ENCODE measurements around the gene BMP4. TPM values are rescaled to one million over a fixed set of nuclear protein-coding genes. Genes with fewer than 3 reads are reported as not detected.

BMP4 gene
- polyA plus RNA-seq, 1 experiment: 20.8 TPM

GRCh38 chr14:53975444-53975843, 18.8 kb upstream of the BMP4 start:
- no peak for DNase-seq (ENCODE audit: low read depth, low spot score)
- no peaks in the 10 kb centered on the region for H3K9me3 ChIP-seq (ENCODE audit: control insufficient read depth, insufficient read depth, low read length)
- POLR2A ChIA-PET: no interaction called here
- no peak overlapping the region for H3K27ac ChIP-seq (ENCODE audit: low read depth, low read length)
- no peak for TF ChIP-seq CTCF (IDR thresholded peaks at IDR 0.05; ENCODE audit: low read depth, low read length)
- H3K4me3 ChIP-seq (ENCODE audit: low read depth, low read length): no peak overlapping the region
- CTCF ChIA-PET: no interaction called here
- H3K27me3 ChIP-seq (ENCODE audit: control insufficient read depth, insufficient read depth, low read length): peaks cover 19% of the 10 kb centered on the region

GRCh38 chr14:53971521-53971920, 14.9 kb upstream of the BMP4 start:
- Histone ChIP-seq H3K4me3 (ENCODE audit: low read depth, low read length) (no peak overlapping the region), H3K9me3 (ENCODE audit: control insufficient read depth, insufficient read depth, low read length) (no peaks in the 10 kb centered on the region), H3K27me3 (ENCODE audit: control insufficient read depth, insufficient read depth, low read length) (peaks cover 16% of the 10 kb centered on the region), H3K27ac (ENCODE audit: low read depth, low read length) (no peak overlapping the region)
- DNase-seq (ENCODE audit: low read depth, low spot score): no peak
- ChIA-PET CTCF (no interaction called here), POLR2A (interaction anchor here (0.5 kb wide), 1 partner anchor 856 kb away, joined by 4 read pairs; no protein-coding TSS in a partner anchor)
- no peak for TF ChIP-seq CTCF (IDR thresholded peaks at IDR 0.05; ENCODE audit: low read depth, low read length)

GRCh38 chr14:53969326-53969725, 12.7 kb upstream of the BMP4 start:
- ChIA-PET CTCF (interaction anchor here (1.5 kb wide), 1 partner anchor 206 kb away, joined by 6 read pairs; no protein-coding TSS in a partner anchor), POLR2A (no interaction called here)
- H3K27ac ChIP-seq (ENCODE audit: low read depth, low read length): no peak overlapping the region
- peaks cover 13% of the 10 kb centered on the region for H3K27me3 ChIP-seq (ENCODE audit: control insufficient read depth, insufficient read depth, low read length)
- no peaks in the 10 kb centered on the region for H3K9me3 ChIP-seq (ENCODE audit: control insufficient read depth, insufficient read depth, low read length)
- no peak overlapping the region for H3K4me3 ChIP-seq (ENCODE audit: low read depth, low read length)
- DNase-seq (ENCODE audit: low read depth, low spot score): no peak
- TF ChIP-seq CTCF (IDR thresholded peaks at IDR 0.05; ENCODE audit: low read depth, low read length): no peak

- no peak for TF ChIP-seq CTCF (IDR thresholded peaks at IDR 0.05; ENCODE audit: low read depth, low read length)
- CTCF ChIA-PET: interaction anchor here (1.5 kb wide), 1 partner anchor 206 kb away, joined by 6 read pairs; no protein-coding TSS in a partner anchor
- POLR2A ChIA-PET: interaction anchor here (0.7 kb wide), 1 partner anchor 20 kb away, joined by 3 read pairs; no protein-coding TSS in a partner anchor
- H3K27me3 ChIP-seq (ENCODE audit: control insufficient read depth, insufficient read depth, low read length): peaks cover 17% of the 10 kb centered on the region
- H3K27ac ChIP-seq (ENCODE audit: low read depth, low read length): no peak overlapping the region
- H3K9me3 ChIP-seq (ENCODE audit: control insufficient read depth, insufficient read depth, low read length): peaks cover under 1% of the 10 kb centered on the region; the same call in 1 of the 2 replicates
- no peak overlapping the region for H3K4me3 ChIP-seq (ENCODE audit: low read depth, low read length)
- no peak for DNase-seq (ENCODE audit: low read depth, low spot score)
These were observed 12.1 kb upstream of the BMP4 start for GRCh38 chr14:53968726-53969125.

- ChIA-PET CTCF (no interaction called here), POLR2A (no interaction called here)
- Histone ChIP-seq H3K27me3 (ENCODE audit: control insufficient read depth, insufficient read depth, low read length) (peaks cover 26% of the 10 kb centered on the region), H3K27ac (ENCODE audit: low read depth, low read length) (no peak overlapping the region), H3K4me3 (ENCODE audit: low read depth, low read length) (no peak overlapping the region), H3K9me3 (ENCODE audit: control insufficient read depth, insufficient read depth, low read length) (peaks cover 5% of the 10 kb centered on the region; the same call in 1 of the 2 replicates)
- no peak for TF ChIP-seq CTCF (IDR thresholded peaks at IDR 0.05; ENCODE audit: low read depth, low read length)
- DNase-seq (ENCODE audit: low read depth, low spot score): no peak
These were observed 11.0 kb upstream of the BMP4 start for GRCh38 chr14:53967606-53968005.
